HG03139 (cell line): Measurements from ENCODE around the gene KIF1A.
"Not testable (repeated sequence)": the region's sequence is repeated elsewhere in the genome, so short reads cannot be mapped to it uniquely, and the experiment has no call there.

Experiments used
- ATAC-seq: cut with Tn5 transposase; IDR thresholded peaks from one replicate; pipeline ENCODE4 v1.9.1; 2021; ENCODE audit not compliant: unreplicated experiment

KIF1A gene

GRCh38 chr2:240705204-240705791 lies 114.7 kb downstream of the KIF1A start:
- no peak for ATAC-seq

- ATAC-seq: no peak
These were observed 115.4 kb downstream of the KIF1A start for GRCh38 chr2:240704651-240705050.

- no peak for ATAC-seq
These were observed 116.3 kb downstream of the KIF1A start for GRCh38 chr2:240703417-240704341.

GRCh38 chr2:240702640-240703011 lies 117.4 kb downstream of the KIF1A start:
- no peak for ATAC-seq

GRCh38 chr2:240701736-240702639 lies 118.0 kb downstream of the KIF1A start:
- no peak for ATAC-seq

GRCh38 chr2:240701091-240701735 lies 118.8 kb downstream of the KIF1A start:
- ATAC-seq: no peak

GRCh38 chr2:240700616-240701015 lies 119.4 kb downstream of the KIF1A start:
- ATAC-seq: not testable (repeated sequence)

- ATAC-seq: not testable (repeated sequence)
These were observed 120.2 kb downstream of the KIF1A start for GRCh38 chr2:240699835-240700234.

GRCh38 chr2:240698852-240699561 lies 121.0 kb downstream of the KIF1A start:
- ATAC-seq: not testable (repeated sequence)

GRCh38 chr2:240696469-240696868 lies 123.5 kb downstream of the KIF1A start:
- not testable (repeated sequence) for ATAC-seq

GRCh38 chr2:240695593-240695992 lies 124.4 kb downstream of the KIF1A start:
- not testable (repeated sequence) for ATAC-seq

GRCh38 chr2:240694304-240694703 lies 125.7 kb downstream of the KIF1A start:
- not testable (repeated sequence) for ATAC-seq

GRCh38 chr2:240692583-240693561 lies 127.1 kb downstream of the KIF1A start:
- not testable (repeated sequence) for ATAC-seq

- not testable (repeated sequence) for ATAC-seq
These were observed 128.2 kb downstream of the KIF1A start, which contains the start of gene AQP12A for GRCh38 chr2:240691631-240692420. Gene AQP12A (plus strand): TSS chr2:240691866. CDS start chr2:240691914, 48 bp downstream.

GRCh38 chr2:240691075-240691427 lies 129.0 kb downstream of the KIF1A start:
- not testable (repeated sequence) for ATAC-seq

GRCh38 chr2:240690421-240691074 lies 129.5 kb downstream of the KIF1A start:
- not testable (repeated sequence) for ATAC-seq

GRCh38 chr2:240689975-240690374 lies 130.0 kb downstream of the KIF1A start:
- ATAC-seq: no peak

- ATAC-seq: no peak
These were observed 131.5 kb downstream of the KIF1A start for GRCh38 chr2:240688553-240688919.
